Stimulated activated CD4-positive, alpha-beta T cell treated with anti-CD3 and anti-CD28 coated beads, Interleukin-2, amount 100 ng/mL, for 4 hours (primary cell): ENCODE data around the gene HSD17B11.
"Not testable (repeated sequence)": the region's sequence is repeated elsewhere in the genome, so short reads cannot be mapped to it uniquely, and the experiment has no call there.

Experiments
- DNase-seq: peaks from one replicate; pipeline ENCODE4 v3.0.0-alpha.2; 2020; ENCODE audit warnings: low read depth

HSD17B11 gene

DNA sequence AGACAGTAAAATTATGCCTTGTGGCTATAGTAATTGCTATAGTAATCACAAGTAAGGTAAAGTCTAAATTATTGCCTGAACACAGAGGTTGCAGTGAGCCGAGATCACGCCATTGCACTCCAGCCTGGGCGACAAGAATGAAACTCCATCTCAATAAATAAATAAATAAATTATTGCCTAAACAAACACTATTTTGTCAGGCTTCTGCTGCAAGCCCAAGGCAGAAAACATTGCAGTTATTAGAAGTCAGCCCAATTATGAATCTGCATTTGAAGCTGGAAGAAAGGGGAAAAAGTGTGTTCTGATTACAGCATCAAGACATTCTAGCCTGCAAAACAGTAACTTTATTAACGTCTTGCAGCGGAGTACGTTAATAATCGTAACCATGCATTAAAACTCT lies 85.4 kb downstream of the HSD17B11 start:
- DNase-seq: no peak

DNA sequence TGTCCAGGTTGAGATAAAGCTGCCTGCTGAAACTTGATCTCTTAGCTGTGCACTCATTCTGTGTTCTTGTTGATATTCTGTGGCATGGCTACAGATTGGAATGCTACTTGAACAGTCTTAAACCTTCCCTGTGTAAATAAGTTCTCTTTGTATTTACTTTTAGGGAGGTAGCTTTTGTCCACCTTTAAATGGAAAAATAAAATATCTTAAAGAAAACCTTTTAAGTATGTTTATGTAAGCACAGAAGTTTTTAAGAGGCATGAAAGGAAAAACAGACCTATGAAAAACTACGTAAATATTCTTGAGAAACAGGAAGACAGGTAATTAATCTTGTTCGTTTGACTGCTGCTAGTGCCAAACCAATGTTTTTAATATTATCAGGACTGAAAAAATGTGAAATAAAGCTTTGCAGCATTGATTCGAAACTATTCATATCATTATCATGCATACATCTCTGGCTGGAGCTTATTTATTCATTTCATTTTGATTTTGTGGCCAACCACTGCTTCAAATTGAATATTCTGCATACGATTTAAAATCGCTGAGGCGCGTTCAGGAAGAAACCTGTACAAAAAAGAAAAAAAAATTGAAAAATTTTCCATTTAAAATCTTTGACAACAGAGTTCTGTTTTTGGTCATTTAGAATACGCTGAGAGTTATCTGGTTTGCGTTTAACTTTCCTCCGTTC lies 86.1 kb downstream of the HSD17B11 start:
- no peak for DNase-seq

DNA sequence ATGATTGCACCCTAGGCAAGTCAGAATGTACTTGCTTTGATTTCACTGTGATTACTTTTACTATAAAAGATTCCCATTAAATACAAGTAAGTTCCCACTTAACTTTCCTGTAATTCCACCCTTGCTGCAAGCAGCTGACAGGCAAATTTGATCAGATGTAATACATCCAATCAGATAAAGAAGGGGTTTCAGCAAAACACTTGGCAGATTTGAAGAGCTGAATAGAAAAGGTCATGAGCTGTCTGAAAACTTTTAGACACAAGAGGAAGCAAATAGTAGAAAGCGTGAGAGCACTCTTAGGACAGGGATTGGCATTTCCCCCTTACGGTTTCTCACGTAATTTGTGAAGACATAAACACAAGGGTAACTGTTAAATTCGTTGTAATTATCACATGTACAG lies 91.1 kb downstream of the HSD17B11 start:
- DNase-seq: no peak

DNA sequence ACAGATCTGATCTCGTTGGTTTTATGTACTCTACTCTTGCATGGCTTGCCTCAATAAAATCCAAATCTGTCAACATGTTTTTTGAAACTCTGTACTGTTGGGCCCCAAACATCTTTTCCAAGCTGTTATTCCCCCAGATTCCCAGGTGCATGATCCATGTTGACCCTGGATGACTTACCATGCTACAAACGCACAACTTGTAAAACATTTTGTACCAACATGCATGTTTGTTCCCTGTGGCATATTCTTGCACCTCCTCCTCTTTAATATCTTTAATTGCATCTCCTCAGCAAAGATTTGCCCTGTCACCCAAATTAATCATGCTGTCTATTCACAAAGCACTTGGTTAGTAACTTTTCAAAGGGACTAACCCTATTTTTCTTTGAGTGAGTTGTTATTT lies 92.6 kb downstream of the HSD17B11 start:
- no peak for DNase-seq

DNA sequence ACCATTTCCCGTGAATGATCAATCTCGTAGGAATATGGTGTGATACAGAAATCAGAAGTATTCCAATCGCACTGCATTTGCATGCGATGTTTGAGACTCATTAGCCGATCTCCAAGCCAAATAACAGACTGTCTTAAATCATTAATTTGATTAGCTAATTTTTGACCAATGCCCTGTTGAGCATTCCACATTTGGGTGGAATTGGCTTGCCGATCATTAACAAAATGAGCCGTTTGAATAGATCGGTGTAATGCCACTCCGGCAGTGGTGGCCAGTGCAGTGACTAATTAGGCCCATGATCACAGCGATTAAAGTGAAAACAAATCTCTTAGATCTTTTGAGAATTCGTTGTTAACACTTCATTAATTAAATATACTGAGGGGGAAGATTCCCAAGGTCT lies 96.1 kb downstream of the HSD17B11 start:
- DNase-seq: not testable (repeated sequence)

DNA sequence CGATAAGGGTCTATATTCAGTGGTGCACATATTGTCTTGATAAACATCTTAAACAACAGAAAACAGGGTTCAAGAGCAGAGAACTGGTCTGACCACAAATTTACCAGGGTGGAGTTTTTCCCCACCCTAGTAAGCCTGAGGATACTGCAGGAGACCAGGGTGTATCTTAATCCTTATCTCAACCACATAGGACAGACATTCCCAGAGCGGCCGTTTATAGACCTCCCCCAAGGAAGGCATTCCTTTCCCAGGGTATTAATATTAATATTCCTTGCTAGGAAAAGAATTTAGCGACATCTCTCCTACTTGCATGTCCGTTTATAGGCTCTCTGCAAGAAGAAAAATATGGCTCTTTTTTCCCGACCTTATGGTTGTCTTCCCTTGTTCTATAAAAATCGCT lies 97.1 kb downstream of the HSD17B11 start:
- DNase-seq: not testable (repeated sequence)

DNA sequence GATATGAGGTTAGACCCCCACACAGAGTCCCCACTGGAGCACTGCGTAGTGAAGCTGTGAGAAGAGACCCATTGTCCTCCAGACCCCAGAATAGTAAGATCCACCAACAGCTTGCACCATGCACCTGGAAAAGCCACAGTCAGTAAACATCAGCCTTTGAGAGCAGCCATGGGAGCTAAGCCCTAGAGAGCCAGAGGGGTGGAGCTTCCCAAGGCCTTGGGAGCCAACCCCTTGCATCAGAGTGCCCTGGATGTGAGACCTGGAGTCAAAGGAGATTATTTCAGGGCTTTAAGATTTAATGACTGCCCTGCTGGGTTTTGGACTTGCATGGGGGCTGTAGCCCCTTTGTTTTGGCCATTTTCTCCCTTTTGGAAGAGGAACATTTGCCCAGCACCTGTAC lies 104.0 kb downstream of the HSD17B11 start:
- no peak for DNase-seq
